HepG2 (cell line): ENCODE measurements around the gene NEK6. TPM values are rescaled to one million over a fixed set of nuclear protein-coding genes. Genes with fewer than 3 reads are reported as not detected.
A peak's percentile ranks its signal among the peaks of the same experiment; 100 is the strongest.

Experiments
- ARID2 ChIP-seq: sonication (generic); formaldehyde crosslinking; IDR thresholded peaks from 2 replicates; pipeline ENCODE4 v1.8.1; 2022; ENCODE audit warnings: mild to moderate bottlenecking, missing genetic modification reagents, borderline replicate concordance
- EEA1 ChIP-seq: sonication (generic); formaldehyde crosslinking; IDR thresholded peaks from 2 replicates; pipeline ENCODE4 v1.5.1; 2020; ENCODE audit warnings: mild to moderate bottlenecking, missing genetic modification reagents, borderline replicate concordance
- HNRNPH1 ChIP-seq: fragments of 200-400 bp; formaldehyde crosslinking; optimal IDR thresholded peaks from 2 replicates; pipeline ENCODE3; 2017; ENCODE audit warnings: mild to moderate bottlenecking, low read depth, low read length
- MEIS2 ChIP-seq: sonication (generic); formaldehyde crosslinking; IDR thresholded peaks from 2 replicates; pipeline ENCODE4 v1.9.0; 2021; ENCODE audit warnings: mild to moderate bottlenecking, missing genetic modification reagents
- MYC ChIP-seq: sonication (generic); formaldehyde crosslinking; IDR thresholded peaks from 2 replicates; pipeline ENCODE4 v1.9.0; 2021; ENCODE audit warnings: missing genetic modification reagents, borderline replicate concordance
- REL ChIP-seq: sonication (generic); formaldehyde crosslinking; conservative IDR thresholded peaks from 2 replicates; pipeline ENCODE4 v1.8.0; 2022; ENCODE audit warnings: mild to moderate bottlenecking, missing genetic modification reagents, moderate library complexity
- SNRNP70 ChIP-seq: fragments of 200-400 bp; formaldehyde crosslinking; IDR thresholded peaks from 2 replicates; pipeline ENCODE4 v1.6.1; 2017; ENCODE audit warnings: mild to moderate bottlenecking, low read depth, low read length, moderate library complexity
- TEF ChIP-seq: sonication (generic); formaldehyde crosslinking; IDR thresholded peaks from 2 replicates; pipeline ENCODE4 v1.5.0; 2020; ENCODE audit warnings: missing genetic modification reagents
- TRIM22 ChIP-seq: fragments of 450-650 bp; IDR thresholded peaks from 2 replicates; pipeline ENCODE4 v1.6.1; 2017
- ZFP90 ChIP-seq: sonication (generic); formaldehyde crosslinking; IDR thresholded peaks from 2 replicates; pipeline ENCODE4 v1.8.0; 2022; ENCODE audit warnings: missing genetic modification reagents, mild to moderate bottlenecking, inconsistent platforms, borderline replicate concordance
- ZNF646 ChIP-seq: sonication (generic); formaldehyde crosslinking; IDR thresholded peaks from 2 replicates; pipeline ENCODE4 v1.9.0; 2021; ENCODE audit warnings: mild to moderate bottlenecking, missing genetic modification reagents
- polyA plus RNA-seq, 8 experiments: library from polyadenylated mRNA; depleted of rRNA in 3 of 8; stranded (reverse) in 7 of 8; unstranded in 1 of 8; fragments of >200 nt; fragmentation: Illumina TruSeq in 4 of 8; extraction: Trizol in 4 of 8; gene quantifications; 2 replicates each; pipeline versions ENCODE4 v1.2.1 to v1.2.3, GENCODE V29; 2011 to 2016; ENCODE audit warnings: low read depth in 4 of 8, missing spikeins in 1 of 8, mixed read lengths in 1 of 8; ENCODE audit not compliant: insufficient read depth in 1 of 8
- total RNA-seq, 5 experiments: library from RNA; depleted of rRNA; stranded (reverse); fragments of >200 nt; fragmentation: Illumina TruSeq; extraction: Trizol; gene quantifications; 2 replicates each; pipeline ENCODE4 v1.2.3, GENCODE V29; 2016; ENCODE audit warnings: low read depth in 1 of 5
- TF ChIP-seq, protein P1 (sequence below): sonication (generic); formaldehyde crosslinking; IDR thresholded peaks from 2 replicates; pipeline ENCODE4 v1.4.0; 2020; ENCODE audit warnings: missing genetic modification reagents, borderline replicate concordance
- TF ChIP-seq, protein P2 (sequence below), 2 experiments: fragments of 450-650 bp in 1 of 2; sonication (generic) in 1 of 2; formaldehyde crosslinking; IDR thresholded peaks; 2 replicates each; pipeline versions ENCODE4 v1.5.0 to v1.8.0; 2020 to 2022; ENCODE audit warnings: mild to moderate bottlenecking in 1 of 2, missing genetic modification reagents in 1 of 2
- TF ChIP-seq, protein P3 (sequence below): sonication (generic); formaldehyde crosslinking; IDR thresholded peaks from 2 replicates; pipeline ENCODE4 v1.4.0; 2020; ENCODE audit warnings: mild to moderate bottlenecking, missing genetic modification reagents

Gene NEK6
- total and polyA plus RNA-seq, 2 of the 13 experiments (the other 11 are each of a cell fraction or from before 2014, with no cell fraction given): 30.4 to 119 TPM

DNA sequence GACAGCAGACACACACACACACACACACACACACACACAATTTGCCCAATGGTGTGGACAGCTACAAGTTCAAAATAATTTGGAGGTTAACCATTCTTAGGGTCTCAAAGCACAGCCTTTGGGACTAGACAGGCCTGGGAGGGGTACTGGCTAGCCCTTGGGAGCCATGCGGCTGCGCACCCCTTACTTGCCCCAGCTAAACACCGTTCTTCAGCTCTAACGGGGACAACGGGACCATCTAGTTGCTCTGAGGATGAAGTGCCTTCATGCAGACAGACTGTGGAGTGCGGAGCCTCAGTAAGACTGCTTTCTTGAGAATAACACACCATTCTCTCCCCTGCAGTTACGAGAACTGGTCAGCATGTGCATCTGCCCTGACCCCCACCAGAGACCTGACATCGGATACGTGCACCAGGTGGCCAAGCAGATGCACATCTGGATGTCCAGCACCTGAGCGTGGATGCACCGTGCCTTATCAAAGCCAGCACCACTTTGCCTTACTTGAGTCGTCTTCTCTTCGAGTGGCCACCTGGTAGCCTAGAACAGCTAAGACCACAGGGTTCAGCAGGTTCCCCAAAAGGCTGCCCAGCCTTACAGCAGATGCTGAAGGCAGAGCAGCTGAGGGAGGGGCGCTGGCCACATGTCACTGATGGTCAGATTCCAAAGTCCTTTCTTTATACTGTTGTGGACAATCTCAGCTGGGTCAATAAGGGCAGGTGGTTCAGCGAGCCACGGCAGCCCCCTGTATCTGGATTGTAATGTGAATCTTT lies 92.9 kb downstream of the NEK6 start (continued):
- no peak for TF ChIP-seq ZNF646 (CRISPR knock-in tag)
- no peak for TF ChIP-seq TRIM22
- TF ChIP-seq MEIS2 (CRISPR knock-in tag): no peak
- TF ChIP-seq, protein P1, sequence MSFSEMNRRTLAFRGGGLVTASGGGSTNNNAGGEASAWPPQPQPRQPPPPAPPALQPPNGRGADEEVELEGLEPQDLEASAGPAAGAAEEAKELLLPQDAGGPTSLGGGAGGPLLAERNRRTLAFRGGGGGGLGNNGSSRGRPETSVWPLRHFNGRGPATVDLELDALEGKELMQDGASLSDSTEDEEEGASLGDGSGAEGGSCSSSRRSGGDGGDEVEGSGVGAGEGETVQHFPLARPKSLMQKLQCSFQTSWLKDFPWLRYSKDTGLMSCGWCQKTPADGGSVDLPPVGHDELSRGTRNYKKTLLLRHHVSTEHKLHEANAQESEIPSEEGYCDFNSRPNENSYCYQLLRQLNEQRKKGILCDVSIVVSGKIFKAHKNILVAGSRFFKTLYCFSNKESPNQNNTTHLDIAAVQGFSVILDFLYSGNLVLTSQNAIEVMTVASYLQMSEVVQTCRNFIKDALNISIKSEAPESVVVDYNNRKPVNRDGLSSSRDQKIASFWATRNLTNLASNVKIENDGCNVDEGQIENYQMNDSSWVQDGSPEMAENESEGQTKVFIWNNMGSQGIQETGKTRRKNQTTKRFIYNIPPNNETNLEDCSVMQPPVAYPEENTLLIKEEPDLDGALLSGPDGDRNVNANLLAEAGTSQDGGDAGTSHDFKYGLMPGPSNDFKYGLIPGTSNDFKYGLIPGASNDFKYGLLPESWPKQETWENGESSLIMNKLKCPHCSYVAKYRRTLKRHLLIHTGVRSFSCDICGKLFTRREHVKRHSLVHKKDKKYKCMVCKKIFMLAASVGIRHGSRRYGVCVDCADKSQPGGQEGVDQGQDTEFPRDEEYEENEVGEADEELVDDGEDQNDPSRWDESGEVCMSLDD (CRISPR knock-in tag): no peak
- no peak for TF ChIP-seq TEF (CRISPR knock-in tag)
- no peak for TF ChIP-seq ARID2 (CRISPR knock-in tag)
- peak; percentile 64 for TF ChIP-seq MYC
- TF ChIP-seq HNRNPH1: no peak
- no peak for TF ChIP-seq EEA1 (CRISPR knock-in tag)
- TF ChIP-seq REL (CRISPR knock-in tag): peak; percentile 44; the same call in 1 of the 2 replicates
- TF ChIP-seq, protein P2, sequence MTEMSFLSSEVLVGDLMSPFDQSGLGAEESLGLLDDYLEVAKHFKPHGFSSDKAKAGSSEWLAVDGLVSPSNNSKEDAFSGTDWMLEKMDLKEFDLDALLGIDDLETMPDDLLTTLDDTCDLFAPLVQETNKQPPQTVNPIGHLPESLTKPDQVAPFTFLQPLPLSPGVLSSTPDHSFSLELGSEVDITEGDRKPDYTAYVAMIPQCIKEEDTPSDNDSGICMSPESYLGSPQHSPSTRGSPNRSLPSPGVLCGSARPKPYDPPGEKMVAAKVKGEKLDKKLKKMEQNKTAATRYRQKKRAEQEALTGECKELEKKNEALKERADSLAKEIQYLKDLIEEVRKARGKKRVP (CRISPR knock-in tag; IDR thresholded peaks at IDR 0.05): no peak
- no peak for TF ChIP-seq SNRNP70
- TF ChIP-seq, protein P3, sequence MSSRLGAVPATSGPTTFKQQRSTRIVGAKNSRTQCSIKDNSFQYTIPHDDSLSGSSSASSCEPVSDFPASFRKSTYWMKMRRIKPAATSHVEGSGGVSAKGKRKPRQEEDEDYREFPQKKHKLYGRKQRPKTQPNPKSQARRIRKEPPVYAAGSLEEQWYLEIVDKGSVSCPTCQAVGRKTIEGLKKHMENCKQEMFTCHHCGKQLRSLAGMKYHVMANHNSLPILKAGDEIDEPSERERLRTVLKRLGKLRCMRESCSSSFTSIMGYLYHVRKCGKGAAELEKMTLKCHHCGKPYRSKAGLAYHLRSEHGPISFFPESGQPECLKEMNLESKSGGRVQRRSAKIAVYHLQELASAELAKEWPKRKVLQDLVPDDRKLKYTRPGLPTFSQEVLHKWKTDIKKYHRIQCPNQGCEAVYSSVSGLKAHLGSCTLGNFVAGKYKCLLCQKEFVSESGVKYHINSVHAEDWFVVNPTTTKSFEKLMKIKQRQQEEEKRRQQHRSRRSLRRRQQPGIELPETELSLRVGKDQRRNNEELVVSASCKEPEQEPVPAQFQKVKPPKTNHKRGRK (CRISPR knock-in tag): no peak
- no peak for TF ChIP-seq ZFP90
